GM18517 (cell line): ENCODE measurements around the gene IL10RB.

Experiments used
- ATAC-seq: cut with Tn5 transposase; IDR thresholded peaks from one replicate; pipeline ENCODE4 v1.9.1; 2021; ENCODE audit warnings: mild to moderate bottlenecking, moderate library complexity; ENCODE audit not compliant: unreplicated experiment

IL10RB gene

DNA sequence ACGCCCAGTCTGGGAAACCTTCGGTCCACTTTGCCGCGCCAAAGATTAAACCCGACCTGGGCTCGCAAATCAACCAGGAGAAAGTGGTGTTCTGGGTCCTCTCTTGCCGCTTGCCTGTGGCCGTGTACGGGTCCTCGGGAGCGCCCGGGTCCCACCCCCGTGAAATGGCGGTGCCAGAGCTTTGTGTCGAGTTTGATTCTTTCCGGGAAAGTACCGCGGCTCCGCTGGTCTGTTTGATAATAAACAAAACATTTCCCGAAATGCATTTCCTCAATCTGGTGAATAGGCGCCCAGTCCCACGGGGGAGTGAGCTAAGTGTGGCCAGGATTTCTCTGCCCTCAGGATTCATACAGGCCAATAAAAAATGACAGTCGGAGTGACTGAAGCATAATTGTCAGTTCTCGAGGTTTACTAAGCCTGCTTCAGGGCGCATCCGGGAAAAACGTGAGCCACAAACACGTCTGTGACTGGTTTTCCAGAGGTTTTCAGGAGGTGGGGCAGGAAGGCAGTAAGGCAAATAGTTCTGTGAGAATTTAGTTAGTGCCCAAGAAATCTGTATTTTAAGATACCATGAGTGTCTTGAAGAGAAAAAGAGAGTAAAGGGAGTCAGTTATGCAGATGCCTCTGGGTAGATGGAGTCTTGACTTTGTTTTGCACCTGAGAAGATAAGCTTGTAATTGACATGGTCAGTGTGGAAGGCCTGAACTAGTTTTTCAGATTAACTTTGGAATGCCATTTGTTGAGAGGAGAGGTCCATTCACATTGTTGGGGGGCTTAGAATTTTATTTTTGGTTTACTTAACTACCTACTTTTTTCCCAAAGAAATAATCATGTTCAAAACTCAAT, 59.3 kb downstream of the IL10RB start:
- ATAC-seq: peak; percentile 26

DNA sequence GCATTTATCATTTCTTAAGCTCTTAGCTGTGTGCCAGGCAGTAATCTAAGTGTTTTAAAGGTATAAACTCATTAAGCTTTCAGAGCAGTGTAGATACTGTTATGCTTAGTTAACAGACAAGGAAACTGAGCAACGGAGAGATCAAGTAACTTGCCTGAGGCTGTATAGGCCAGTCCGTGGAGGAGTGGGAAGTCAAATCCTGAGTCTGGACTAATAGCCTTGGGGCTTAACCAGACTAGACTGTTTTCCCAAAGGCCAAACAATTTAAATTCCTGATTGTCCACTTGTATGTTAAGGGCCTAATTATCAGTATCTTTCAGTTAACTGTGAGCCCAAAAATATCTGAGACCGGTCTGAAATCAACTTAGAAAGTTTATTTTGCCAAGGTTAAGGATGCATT, 61.2 kb downstream of the IL10RB start:
- no peak for ATAC-seq

DNA sequence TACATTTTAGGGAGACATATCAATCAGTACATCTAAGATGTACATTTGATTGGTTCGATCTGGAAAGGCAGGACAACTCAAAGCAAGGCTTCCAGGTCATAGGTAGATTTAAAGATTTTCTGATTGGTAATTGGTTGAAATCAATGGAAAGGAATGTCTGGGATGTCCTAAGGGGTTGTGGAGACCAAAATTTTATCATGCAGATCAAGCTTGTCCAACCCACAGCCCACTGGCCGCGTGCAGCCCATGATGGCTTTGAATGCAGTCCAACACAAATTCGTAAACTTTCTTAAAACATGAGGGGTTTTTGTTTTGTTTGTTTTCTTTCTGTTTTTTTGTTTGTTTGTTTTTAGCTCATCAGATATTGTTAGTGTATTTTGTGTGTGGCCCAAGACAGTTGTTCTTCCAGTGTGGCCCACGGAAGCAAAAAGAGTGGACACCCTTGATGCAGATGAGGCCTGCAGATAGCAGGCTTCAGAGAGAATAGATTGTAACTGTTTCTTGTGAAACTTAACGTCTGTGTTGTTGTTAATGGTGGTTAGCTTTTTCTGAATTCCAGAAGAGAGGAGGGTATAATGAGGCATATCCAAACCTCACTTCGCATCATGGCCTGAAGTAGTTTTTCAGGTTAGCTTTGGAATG, 61.7 kb downstream of the IL10RB start:
- ATAC-seq: no peak

DNA sequence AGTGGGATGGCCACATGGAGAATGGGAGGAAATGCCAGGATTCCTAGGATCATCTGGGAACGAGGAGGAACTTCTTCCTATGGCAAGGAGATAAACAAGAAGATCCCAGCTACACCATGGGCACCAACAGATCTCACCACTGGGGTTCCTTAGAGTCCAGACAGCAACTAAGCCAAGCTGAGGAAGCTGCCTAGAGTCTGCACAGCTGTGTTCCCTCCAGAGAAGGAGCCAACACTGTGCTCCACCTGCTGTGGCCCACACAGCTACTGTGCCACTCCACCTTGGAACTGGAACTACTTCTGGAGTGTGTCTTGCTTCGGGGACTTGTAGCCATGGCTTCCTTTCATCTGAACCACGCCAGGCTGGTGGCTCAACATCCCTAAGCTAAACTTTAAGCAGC, 64.6 kb downstream of the IL10RB start:
- no peak for ATAC-seq

DNA sequence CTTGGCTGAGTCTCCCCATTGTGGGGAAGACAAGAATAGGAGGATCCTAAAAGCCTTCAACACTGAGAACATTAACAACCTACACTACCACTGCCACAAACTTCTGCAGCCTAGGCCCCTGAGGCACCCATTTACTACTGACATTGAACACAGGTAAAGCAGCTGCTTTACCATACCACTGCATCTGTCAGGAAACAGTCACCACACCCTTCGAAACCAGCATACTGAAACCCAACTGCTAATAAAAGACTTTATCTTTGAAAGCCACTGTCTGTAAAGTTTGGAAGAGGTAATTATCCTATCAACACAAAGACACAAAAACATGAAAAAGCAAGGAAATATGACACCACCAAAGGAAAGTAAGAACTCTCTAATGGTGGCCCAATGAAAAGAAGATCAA, 66.0 kb downstream of the IL10RB start:
- ATAC-seq: peak; percentile 83

GRCh38 chr21:33334191-33334590, 68.0 kb downstream of the IL10RB start:
- no peak for ATAC-seq

- no peak for ATAC-seq
Observed at GRCh38 chr21:33334824-33335223, 68.7 kb downstream of the IL10RB start.

GRCh38 chr21:33339135-33339534, 73.0 kb downstream of the IL10RB start:
- ATAC-seq: no peak

DNA sequence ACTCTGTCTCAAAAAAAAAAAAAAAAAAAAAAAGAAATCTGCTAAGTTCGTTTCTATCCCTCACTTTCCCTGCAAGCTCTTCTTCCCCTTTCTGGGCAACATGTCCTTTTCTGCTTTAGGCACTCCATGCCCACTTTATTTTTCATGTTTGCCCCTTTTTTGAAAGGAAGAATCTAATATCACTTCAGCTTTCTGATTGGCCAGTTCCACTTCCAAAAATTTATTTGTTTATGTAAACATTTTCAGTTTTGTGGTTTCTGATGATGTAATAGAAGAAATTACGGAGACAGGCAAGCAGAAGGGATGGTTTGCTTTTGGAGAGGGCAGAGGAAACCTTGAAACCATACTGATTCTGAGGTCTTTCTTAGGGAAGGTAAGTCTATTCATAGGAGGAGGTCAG, 73.8 kb downstream of the IL10RB start:
- ATAC-seq: no peak

DNA sequence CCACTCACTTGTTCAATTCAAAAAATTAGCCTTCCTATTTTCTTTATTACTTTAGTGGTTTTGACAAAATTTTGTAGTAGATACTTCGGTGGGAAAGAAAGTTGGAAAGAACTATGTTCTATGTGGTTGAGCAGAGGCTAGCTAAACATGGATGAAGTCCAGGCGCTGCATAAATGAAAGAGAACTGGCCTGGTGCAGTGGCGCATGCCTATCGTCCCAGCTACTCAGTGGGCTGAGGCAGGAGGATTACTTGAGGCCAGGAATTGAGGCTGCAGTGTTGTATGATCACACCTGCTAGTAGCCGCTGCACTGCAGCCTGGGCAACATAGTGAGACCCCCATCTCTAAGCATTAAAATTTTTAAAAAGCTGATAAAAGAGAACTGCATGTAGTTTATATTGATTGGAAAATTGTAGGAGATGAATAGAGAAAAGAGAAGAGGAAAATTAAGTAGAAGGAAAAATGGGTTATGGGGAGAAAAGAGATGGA, 79.6 kb downstream of the IL10RB start:
- ATAC-seq: no peak
